ENCODE measurements around the gene CACNA1B. TPM values are rescaled to one million over a fixed set of nuclear protein-coding genes. Genes with fewer than 3 reads are reported as not detected.

Gene CACNA1B
- total and polyA plus RNA-seq, 2 of the 4 experiments (the other 2 are of a cell fraction): 0.02 TPM; not detected in 1

DNA sequence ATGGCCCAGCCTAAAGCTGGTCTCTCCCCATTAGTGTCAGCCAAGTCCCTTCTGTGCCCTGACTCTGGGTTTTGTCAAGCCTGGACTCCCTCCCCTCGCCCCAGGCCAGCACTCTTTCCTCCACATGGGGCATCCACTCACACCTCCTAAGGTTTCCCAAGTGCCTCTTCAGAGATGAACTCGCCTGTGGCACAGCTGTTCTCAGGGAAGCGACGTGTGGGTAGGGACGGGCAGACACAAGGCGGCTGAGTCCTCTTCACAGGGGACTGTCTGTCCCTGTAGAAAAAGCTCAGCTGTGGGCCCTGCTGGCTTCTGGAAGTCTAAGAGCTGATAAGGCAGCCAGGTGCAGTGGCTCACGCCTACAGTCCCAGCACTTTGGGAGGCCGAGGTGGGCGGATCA lies 78.5 kb downstream of the CACNA1B start:
- H4K8ac ChIP-seq (ENCODE audit: low read depth in 2 of 2, low read length in 2 of 2): no peak overlapping the region
- H2AK5ac ChIP-seq (ENCODE audit: low read depth, low read length): no peak overlapping the region
- H2BK120ac ChIP-seq (ENCODE audit: low read depth, low read length): no peak overlapping the region
- BruUV-seq (replicated peaks): no TSS peak
- no peak overlapping the region for H3K4ac ChIP-seq (ENCODE audit: low read depth, low read length)
- H2BK15ac ChIP-seq (ENCODE audit: low read depth, low read length): no peak overlapping the region
- in situ Hi-C loops (cut with MboI; ENCODE audit: low sequenced_read_pairs): no loop called here
- intact Hi-C loops (cut with micrococcal nuclease): no loop called here
- no peak overlapping the region for H3K23ac ChIP-seq (ENCODE audit: low read depth, low read length)
- dilution Hi-C loops (cut with HindIII; ENCODE audit: low sequenced_read_pairs, unreplicated experiment): no loop called here
- H3K9me3 ChIP-seq (ENCODE audit: control insufficient read depth, insufficient read depth, low read length): peaks cover 59% of the 10 kb centered on the region
- H3K9ac ChIP-seq (ENCODE audit: low read depth, low read length): no peak overlapping the region
- H3K4me2 ChIP-seq (ENCODE audit: low read depth, low read length): no peak overlapping the region
- H3K36me3 ChIP-seq (ENCODE audit: control insufficient read depth, insufficient read depth, low read length): no peaks in the 10 kb centered on the region
- H3K27me3 ChIP-seq (ENCODE audit: control insufficient read depth, insufficient read depth, low read length): no peaks in the 10 kb centered on the region
- ATAC-seq (ENCODE audit: low read depth) (no peak), DNase-seq (no peak)
- no peak overlapping the region for H2BK20ac ChIP-seq (ENCODE audit: low read depth, low read length)
- H3K56ac ChIP-seq (ENCODE audit: extremely low read depth, insufficient read depth, low read length): no peak overlapping the region
- ChIA-PET POLR2A (ENCODE audit: unreplicated experiment) (no interaction called here), CTCF (no interaction called here)
- TF ChIP-seq, protein P1, sequence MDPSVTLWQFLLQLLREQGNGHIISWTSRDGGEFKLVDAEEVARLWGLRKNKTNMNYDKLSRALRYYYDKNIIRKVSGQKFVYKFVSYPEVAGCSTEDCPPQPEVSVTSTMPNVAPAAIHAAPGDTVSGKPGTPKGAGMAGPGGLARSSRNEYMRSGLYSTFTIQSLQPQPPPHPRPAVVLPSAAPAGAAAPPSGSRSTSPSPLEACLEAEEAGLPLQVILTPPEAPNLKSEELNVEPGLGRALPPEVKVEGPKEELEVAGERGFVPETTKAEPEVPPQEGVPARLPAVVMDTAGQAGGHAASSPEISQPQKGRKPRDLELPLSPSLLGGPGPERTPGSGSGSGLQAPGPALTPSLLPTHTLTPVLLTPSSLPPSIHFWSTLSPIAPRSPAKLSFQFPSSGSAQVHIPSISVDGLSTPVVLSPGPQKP (IDR thresholded peaks at IDR 0.05; ENCODE audit: borderline replicate concordance, low read depth, low read length): no peak
- no peak overlapping the region for H3K27ac ChIP-seq (ENCODE audit: insufficient read depth, low read length)
- H2BK5ac ChIP-seq (ENCODE audit: low read depth, low read length, poor library complexity, severe bottlenecking): no peak overlapping the region
- no peaks in the 10 kb centered on the region for H3K4me1 ChIP-seq (ENCODE audit: control insufficient read depth, insufficient read depth, low read length)
- no peak overlapping the region for H3K4me3 ChIP-seq (ENCODE audit: insufficient read depth, low read depth, low read length)
- H3K14ac ChIP-seq (replicated peaks; ENCODE audit: low read depth, low read length): no peak overlapping the region
- WGBS, 2 experiments (ENCODE audit: extremely low coverage in 2 of 2, insufficient read length in 1 of 2): 51% methylated on average over 3 of the region's 9 CpGs; no CpG with 5 or more reads in 1 of the 2 experiments
- H3K18ac ChIP-seq (ENCODE audit: low read depth, low read length): no peak overlapping the region
- no peaks in the 10 kb centered on the region for H3K9me1 ChIP-seq (ENCODE audit: insufficient read depth, low read length)
- H4K91ac ChIP-seq (ENCODE audit: insufficient read depth, low read depth, low read length): no peak overlapping the region
- no peaks in the 10 kb centered on the region for H4K20me1 ChIP-seq (ENCODE audit: insufficient read depth, low read length)
- no peak overlapping the region for H2AK9ac ChIP-seq (replicated peaks; ENCODE audit: low read depth, low read length, poor library complexity)
- H2AFZ ChIP-seq (replicated peaks; ENCODE audit: low read length, poor library complexity): no peak overlapping the region
- no peaks in the 10 kb centered on the region for H3K79me1 ChIP-seq (ENCODE audit: low read depth in 1 of 2, low read length in 2 of 2)
- H4K5ac ChIP-seq (ENCODE audit: low read depth, low read length): no peak overlapping the region

All from IMR-90 (cell line).